OCI-LY1 (cell line): ENCODE data around the gene CNTNAP2.

ENCODE experiments used
- CTCF ChIP-seq: fragments of 200-600 bp; sonication (generic), shearing (Covaris generic); IDR thresholded peaks from 2 replicates; pipeline ENCODE4 v1.5.1; 2017; ENCODE audit warnings: mild to moderate bottlenecking, antibody characterized with exemption, low read length, moderate library complexity, mixed read lengths
- EZH2 ChIP-seq: fragments of 200-600 bp; sonication (generic), shearing (Covaris generic); IDR thresholded peaks from 2 replicates; pipeline ENCODE4 v1.8.0; 2017; ENCODE audit warnings: borderline replicate concordance, mixed run types, mild to moderate bottlenecking, antibody characterized with exemption, low read length, moderate library complexity, mixed read lengths

- TF ChIP-seq CTCF (no peak), EZH2 (no peak)
These were observed 2088.2 kb downstream of the CNTNAP2 start for GRCh38 chr7:148204639-148205304.
